Hippocampal formation (tissue), 2 donors: ENCODE results near the gene ZSCAN12.
"Not testable (repeated sequence)": the region's sequence is repeated elsewhere in the genome, so short reads cannot be mapped to it uniquely, and the experiment has no call there.

Experiments used
- DNase-seq, 2 donors: peaks; one replicate each; lab custom pipeline; 2025; lab: John Stamatoyannopoulos, UW

The ZSCAN12 gene

DNA sequence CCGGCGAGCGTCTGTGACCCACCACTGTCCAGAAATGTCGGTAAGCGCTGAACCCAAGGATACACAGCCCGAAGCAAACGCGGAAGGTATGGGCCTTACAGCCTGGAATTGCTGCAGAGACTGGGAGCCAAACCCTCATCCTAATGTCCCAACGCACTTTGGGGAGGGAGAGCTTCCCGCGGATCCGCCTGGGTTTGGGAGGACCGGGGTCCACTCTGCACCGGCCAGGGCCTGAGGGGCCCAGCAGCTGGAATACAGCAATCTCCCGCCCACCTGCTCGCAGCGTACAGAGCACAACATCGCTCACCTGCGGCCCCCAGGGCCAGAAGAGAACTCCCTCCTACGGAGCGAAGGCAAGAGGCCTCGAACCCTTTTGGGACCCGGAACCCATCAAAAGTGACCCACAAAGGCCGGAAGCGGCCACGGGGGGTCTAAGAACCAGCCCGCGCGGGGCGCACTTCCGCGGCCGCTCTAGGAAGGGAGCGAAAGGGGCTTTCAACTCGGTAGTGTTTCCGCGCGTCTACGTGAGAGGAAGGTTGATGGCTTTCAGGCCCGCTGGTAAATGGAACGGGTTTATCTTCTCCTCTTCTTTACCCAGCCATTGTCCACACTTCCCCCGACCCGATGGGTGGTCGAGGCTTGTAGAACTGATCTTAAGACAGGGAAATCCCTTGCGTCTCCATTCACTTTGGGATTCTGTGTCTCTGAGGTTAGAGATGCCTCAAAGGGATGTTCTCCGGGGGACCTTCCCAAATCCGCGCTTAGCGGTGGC lies at the start of gene ZSCAN12:
Gene ZSCAN12, minus strand, starts transcription at position 398 of the 772 bp plus-strand sequence. CDS start 1,342 bp downstream, outside the sequence.
- peak; percentile 84 to 85 for DNase-seq

DNA sequence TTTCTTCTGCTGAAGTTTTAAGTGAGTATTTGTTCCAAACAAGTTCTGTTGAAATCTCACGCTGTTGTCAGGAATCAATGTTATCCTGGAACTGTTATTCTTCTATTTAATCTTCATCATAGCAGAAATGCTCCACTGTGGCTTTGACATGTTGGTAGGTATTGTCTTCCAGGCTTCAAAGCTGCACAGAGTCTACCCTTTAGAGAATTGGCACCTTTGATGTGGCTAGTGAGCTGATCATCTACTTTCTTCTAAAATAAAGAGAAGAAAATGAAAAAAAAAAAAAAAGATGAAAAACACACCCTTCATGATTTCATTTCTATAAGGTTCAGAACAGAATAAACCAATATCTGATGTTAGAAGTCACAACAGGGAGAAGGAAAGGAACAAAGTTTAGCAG lies 49.5 kb upstream of the ZSCAN12 start:
- DNase-seq, result no peak

DNA sequence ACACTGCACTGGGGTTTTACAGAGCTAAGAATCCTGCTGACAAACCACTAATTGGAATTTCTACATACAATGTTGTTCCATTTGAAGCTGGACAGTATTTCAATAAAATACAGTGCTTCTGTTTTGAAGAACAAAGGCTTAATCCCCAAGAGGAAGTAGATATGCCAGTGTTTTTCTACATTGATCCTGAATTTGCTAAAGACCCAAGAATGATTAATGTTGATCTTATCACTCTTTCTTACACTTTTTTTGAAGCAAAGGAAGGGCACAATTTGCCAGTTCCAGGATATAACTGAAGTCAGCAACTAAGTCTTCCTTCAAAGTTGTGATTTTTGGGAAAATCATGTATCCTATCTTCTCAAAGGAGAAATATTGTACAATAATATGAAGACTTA lies 48.0 kb upstream of the ZSCAN12 start:
- DNase-seq, result not testable (repeated sequence)

DNA sequence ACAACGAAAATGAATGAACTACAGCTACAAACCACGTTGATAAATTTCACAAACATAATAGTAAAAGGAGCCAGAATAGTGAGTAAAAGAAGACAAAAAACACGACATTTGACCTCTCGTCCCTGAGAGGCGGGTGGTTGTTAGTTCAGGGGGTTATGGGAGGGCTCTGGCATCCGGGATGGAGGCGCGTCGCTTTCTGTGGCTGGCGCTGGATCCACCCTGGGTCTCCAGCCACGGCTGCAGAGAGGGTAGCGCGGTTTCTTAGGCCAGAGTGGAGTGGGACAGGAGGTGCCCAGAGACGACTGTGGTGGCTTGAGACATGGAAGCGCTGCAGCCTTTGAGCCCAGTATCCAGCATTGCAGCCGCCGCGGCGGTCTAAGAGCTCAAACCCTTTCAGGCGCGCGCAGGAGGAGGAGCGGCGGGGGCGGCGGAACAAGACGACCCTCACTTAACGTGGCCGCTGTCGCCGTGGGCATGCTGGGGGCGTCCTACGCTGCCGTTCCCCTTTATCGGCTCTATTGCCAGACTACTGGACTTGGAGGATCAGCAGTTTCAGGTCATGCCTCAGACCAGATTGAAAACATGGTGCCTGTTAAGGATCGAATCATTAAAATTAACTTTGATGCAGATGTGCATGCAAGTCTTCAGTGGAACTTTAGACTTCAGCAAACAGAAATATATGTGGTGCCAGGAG lies 47.4 kb upstream of the ZSCAN12 start:
- peak in 1 of 2 donors; percentile 1 for DNase-seq

DNA sequence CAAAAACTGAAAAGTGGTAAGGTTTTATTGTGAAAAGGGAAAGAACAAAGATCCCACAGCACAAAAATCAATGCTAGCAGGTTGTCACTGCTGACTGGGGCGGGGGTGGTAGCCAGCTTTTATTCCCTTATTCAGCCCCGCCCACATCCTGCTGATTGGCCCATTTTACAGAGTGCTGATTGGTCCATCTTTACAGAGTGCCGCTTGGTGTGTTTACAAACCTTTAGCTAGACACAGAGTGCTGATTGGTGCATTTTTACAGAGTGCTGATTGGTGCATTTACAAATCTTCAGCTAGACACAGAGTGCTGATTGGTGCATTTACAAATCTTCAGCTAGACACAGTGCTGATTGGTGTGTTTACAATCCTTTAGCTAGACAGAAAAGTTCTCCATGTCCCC lies 45.2 kb upstream of the ZSCAN12 start:
- not testable (repeated sequence) for DNase-seq

DNA sequence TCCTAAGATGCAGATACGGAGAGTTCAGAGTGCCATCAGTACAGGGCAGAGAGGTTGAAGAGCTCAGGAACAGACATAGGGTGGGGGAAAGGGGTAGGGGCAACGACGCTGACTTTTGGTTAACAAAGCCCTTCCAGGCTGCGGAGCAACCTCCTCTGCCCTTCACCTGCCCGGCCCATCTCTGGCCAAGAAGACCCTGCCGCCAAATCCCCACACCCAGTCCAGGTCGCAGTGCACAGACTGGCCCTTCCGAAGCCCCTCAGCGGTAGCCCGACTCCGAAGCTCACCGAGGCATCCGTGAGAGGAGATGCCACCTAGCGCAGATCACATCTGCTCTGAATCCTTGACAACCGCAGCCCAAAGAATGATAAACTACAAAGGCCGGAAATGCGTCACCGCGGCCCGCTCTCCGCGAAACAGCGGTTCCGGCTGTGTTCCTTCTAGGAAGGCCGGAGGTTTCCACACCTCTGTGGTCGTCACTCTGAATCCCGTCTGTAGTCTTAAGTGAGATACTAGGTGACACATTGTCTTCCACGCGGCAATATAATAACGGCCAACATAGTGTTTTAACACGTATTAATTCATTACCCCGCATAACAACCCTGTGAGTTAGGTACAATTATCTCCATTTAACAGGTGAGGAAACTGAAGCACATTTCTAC lies 43.7 kb upstream of the ZSCAN12 start, which contains the start of gene ZSCAN23:
Gene ZSCAN23, minus strand, starts transcription at position 380 of the 662 bp plus-strand sequence. CDS start 7,225 bp downstream, outside the sequence.
- DNase-seq, result peak; percentile 30 to 64

DNA sequence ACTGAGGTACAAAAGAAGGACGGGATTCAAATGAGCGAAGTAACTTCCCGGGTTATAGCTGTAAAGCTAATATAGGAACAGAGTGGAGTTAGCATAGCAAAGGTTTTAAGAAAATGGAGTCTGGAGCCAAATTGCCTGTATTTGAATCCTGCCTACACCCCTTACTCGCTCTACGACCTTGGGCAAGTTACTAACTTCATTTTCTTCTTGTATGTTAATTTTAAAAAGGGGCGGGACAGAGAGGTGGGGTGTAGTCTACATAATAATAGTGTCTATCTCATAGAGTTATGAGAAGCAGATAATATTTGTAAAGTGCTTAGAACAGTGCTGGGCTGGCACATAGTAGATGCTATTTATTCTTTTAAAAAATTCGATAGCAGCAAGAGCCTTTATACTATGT lies 43.0 kb upstream of the ZSCAN12 start:
- DNase-seq, result no peak

DNA sequence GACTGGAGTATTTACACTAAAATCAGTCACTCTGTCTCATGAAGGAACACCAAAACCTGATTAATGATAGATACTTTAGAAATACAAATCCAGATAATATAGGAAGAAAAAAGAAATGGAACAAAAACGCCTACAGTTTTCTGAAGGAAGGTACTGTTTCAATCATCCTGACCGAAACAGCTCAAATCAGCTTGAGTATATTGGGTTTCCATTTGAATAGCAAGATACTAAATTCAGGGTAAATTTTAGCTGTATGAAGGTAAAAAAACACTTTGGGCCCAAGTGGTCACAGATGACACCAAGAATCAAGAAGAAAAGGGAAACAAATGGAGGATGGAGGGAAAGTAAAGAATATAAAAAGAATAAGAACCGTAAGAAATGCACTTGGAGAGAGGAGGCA lies 36.9 kb upstream of the ZSCAN12 start:
- no peak for DNase-seq

DNA sequence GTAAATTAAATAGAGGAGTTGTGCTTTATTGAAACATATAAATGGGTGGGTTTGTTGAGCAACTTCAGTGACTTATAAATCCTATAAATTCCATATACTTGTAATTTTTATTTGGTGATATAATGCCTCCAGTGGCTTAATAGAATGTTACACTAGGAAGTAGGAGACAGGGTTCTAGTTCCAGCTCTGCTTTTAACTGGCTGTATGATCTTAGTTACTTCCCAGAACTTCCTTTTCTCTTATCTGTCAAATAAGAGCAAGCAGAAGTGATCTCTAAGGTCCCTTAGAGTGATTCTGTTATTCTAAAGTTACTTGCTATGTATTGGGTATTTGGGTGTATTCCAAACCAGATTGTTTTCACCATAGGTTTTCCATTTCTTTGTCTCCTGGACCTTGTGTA lies 33.6 kb upstream of the ZSCAN12 start:
- no peak for DNase-seq

DNA sequence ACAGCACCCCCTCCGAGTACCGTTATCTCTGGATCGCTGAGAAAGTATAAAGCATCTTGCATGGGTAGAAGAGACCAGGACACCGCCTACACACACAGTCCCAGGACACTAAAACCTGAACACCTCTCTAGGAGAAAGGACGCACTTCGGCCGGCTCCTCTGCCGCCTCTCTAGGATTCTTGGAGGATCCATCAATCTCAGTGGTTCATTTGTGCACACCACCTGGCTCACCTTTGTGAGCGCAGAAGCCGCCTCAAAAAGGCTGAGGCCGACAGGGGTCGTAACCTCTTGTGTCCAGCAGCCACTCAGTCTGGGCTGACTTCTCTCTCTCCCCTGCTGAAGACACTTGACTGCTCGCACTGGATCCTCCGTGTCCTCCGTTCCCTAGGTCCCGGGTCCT lies 30.2 kb upstream of the ZSCAN12 start:
- no peak for DNase-seq

DNA sequence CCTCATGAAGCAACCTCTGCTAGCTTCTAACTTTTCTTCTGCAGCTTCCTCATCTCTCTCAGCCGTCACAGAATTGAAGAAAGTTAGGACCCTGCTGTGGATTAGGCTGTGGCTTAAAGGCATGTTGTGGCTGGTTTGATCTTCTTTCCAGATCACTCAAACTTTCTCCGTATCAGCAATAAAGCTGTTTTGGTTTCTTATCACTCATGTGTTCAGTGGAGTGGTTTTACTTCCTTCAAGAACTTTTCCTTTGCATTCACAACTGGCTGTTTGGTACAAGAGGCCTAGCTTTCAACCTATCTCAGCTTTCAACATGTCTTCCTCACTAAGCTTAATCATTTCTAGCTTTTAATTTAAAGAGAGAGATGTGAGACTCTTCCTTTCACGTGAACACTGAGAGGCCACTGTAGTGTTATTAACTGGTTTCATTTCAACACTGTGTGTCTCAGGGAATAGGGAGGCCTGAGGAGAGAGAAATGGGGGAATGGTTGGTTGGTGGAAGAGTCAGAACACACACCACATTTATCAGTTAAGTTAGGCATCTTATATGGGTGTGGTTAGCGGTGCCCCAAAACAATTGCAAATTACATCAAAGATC lies 26.5 kb upstream of the ZSCAN12 start:
- DNase-seq, result no peak

DNA sequence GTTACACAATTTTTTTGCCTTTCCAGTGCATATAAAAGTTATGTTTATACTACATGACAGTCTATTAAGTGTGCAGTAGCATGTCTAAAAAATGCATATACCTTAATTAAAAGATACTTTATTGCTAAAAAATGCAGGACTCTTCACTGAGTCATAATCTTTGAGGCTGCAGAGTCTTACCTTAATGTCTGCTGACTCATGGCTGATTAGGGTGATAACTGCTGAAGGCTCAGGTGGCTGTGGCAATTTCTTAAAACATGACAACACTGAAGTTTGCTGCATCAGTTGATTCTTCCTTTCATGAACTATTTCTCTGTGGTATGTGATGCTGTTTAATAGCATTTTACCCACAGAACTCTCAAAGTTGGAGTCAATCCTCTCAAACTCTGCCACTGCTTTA lies 24.6 kb upstream of the ZSCAN12 start:
- no peak for DNase-seq

DNA sequence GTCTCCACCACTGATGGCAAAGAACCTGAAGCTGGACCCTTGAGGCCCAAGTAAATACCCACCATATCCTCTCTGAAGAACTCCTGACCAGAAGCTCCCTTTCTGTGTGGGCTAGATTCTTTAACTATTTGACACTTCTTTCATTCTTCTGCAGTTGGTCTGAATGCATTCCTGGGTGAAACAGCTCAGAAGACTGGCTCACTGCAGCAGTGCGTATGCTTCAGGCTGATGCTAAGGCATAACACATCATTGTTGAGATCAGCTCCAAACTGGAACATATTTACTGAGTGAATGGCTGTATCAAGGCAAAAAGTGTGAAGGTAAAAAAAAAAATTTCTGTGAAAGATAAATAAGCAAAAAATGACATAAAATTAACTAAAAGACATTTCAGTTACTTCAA lies 24.0 kb upstream of the ZSCAN12 start:
- no peak for DNase-seq

DNA sequence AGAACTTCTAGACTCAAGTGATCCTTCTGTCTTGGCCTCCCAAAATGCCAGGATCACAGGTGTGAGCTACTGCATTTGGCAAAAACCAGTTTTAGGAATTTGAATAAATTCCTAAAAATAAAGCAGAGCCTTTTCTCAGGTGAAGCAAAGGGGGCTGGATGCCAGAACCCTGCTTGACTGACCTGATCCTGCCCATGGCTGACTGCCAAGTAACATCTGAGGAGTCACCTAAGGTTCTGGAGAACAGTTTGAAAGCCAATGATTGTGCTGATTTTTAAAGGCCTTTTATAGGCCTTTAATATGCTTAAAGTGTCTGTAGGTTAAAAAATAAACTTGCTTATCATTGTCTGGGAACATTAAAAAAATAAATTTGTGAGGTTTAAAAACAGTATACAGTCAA lies 14.1 kb upstream of the ZSCAN12 start:
- no peak for DNase-seq

DNA sequence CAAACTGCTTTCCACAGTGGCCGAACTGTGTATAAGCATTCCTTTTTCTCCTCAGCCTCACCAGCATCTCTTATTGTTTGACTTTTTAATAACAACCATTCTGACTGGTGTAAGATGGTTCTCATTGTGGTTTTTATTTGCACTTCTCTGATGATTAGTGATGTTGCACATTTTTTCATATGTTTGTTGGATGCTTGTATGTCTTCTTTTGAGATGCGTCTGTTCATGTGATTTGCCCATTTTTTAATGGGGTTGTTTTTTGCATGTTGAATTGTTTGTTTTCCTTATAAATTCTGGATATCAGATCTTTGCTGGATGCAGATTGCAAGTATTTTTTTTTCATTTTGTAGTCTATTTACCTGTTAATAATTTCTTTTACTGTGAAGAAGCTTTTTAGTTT lies 11.2 kb upstream of the ZSCAN12 start:
- DNase-seq, result no peak

DNA sequence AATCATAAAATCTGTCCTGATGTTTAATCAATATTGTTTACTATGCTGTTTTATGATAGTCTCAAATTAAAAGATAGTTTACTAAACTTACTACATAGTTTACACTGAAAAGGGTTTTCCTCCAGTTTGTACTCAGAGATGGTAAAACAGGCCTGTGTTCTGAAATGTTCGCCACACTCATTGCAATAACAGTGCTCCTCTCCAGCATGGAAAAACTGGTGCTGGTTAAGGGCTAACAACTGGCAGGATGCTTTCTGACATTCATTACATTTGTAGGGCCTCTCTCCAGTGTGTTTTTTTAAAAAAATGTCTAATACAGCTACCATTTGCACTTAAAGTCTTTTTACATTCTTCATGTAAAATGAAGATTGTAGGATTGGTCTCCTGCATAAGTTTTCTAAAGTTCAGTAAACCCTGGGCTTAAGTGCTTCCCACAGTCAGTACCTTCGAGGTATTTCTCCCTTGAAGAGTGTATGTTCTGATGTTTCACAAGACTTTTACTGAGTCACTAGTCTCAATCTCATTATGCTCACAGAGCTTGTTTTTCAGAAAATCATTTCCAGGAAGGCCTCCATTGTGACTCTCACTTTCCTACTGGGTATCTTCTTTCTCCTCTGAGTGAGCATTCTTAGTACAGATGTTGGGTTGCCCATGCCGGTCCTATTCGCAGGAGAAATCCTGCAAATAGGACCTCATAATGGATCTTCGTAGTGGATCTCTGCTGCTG lies 8.7 kb upstream of the ZSCAN12 start:
- no peak for DNase-seq

DNA sequence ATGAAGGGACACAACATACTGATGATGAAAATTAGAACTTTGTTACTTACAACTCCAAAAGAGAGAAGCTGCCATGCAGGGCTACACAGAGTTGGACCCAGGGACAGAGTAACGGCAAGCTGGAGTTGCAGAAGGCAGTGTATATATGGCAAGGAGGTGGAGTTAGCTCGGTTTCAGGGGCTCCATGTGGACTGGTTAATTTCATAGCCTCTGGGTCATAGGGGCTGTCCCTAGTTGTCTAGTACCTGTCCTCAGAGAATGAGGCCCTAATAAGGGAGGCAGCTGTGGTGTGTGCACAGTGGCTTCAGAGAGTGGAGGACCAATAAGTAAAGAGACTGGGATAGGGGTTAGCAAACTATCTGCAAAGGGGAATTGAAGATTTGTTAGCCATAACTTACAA lies 7.9 kb upstream of the ZSCAN12 start:
- DNase-seq, result no peak

DNA sequence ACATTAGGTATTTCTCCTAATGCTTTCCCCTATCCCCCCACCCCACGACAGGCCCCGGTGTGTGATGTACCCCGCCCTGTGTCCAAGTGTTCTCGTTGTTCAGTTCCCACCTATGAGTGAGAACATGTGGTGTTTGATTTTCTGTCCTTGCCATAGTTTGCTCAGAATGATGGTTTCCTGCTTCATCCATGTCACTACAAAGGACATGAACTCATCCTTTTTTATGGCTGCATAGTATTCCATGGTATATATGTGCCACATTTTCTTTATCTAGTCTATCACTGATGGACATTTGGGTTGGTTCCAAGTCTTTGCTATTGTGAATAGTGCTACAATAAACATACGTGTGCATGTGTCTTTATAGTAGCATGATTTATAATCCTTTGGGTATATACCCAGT lies 4.4 kb upstream of the ZSCAN12 start:
- not testable (repeated sequence) for DNase-seq

DNA sequence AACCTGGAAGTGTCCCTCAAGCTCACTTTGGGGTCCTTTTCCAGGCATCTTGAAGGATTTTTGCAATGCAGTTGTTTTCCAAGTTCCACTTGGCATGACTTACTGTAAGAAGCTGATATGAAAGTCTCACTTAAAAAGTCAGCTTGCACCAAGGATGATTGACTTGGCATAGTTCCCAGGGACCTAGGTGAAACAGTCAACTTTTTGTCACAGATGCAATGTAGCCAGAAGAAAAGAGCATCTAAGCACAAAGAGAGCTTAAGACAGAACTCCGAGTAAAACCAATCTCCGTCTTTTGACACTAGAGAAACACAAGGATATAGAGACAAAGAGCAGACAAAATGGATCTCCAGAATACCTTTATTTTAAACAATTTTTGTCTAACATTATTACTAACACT lies 2.6 kb upstream of the ZSCAN12 start:
- no peak for DNase-seq

DNA sequence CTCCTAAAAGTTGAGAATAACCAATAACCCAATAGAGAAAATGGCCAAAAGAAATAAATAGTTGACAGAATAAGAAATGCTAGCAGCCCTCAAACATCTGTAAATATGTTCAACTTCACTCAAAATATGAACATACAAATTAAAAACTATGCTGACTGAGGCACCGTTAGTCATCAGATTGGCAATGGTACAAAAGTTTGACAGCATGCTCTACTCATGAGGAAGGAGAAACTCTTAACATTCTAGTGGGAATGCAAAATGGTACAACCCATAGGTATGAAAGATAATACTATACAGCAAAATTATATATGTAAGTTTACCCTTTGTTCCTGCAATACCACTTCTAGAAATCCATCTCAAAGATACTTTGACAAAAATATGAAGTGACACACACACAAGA lies 1.6 kb upstream of the ZSCAN12 start:
- DNase-seq, result no peak

DNA sequence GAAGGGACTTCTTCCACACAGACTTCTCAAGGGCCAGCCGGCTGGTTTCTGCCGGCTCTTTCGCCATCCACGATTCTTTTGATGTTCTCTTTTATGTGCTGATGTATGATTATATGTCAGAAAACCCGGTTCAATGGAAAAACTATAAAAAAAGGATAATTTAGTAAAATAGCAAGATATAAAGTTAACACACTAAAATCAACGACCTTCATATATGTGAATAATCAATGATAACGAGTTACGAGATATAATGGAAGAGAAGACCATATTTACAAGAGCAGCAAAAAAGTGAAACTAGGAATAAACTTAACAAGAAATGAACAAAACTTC lies 540 bp upstream of the ZSCAN12 start:
- DNase-seq, result no peak

DNA sequence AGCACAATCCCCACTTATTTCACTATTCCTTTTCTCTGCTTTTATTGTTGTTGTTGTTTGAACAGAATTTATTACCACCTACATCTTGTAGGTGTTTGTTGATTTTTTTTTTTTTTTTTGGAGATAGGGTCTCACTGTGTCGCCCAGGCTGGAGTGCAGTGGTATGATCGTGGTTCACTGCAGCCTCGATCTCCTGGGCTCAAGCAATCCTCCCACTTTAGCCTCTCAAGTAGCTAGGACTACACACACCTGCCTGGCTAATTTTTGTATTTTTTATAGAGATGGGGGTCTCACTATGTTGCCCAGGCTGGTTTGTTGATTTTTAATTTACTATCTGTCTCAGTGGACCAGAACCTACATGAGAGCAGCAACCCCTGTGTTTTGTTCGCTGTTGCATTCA lies 3.6 kb downstream of the ZSCAN12 start:
- DNase-seq, result no peak
